Measurements from ENCODE around the gene DHRS2. TPM values are rescaled to one million over a fixed set of nuclear protein-coding genes. Genes with fewer than 3 reads are reported as not detected.

DHRS2 gene
- total and polyA plus RNA-seq, 2 of the 13 experiments (the other 11 are each of a cell fraction or from before 2014, with no cell fraction given), result 1,621 to 3,021 TPM

DNA sequence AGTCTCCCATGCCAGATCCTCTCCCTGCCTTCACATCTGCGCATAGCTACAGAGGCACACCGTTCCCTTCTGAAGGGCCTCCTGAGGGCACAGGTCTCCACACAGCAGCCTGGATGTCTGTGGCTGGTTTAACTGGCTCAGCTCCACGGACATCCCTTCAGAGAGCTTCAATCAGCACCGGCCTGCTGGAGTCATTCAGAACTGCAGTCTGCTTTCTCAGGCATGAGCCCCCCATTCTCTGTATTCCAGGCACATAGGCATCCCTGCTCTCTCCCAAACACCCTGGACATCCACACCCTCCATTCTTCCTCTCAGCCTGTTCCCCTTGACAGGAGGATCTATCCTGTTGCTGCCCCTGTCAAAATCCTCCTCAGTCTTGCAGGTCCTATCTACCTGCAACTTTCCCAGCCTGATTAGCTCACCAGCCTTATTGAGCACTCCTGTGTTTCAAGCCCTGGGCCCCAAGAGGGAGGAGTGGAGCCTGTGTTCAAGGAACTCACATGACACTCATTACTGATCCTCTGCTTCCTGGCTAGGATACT, 2.9 kb upstream of the DHRS2 start (continued):
- TF ChIP-seq, protein P1, sequence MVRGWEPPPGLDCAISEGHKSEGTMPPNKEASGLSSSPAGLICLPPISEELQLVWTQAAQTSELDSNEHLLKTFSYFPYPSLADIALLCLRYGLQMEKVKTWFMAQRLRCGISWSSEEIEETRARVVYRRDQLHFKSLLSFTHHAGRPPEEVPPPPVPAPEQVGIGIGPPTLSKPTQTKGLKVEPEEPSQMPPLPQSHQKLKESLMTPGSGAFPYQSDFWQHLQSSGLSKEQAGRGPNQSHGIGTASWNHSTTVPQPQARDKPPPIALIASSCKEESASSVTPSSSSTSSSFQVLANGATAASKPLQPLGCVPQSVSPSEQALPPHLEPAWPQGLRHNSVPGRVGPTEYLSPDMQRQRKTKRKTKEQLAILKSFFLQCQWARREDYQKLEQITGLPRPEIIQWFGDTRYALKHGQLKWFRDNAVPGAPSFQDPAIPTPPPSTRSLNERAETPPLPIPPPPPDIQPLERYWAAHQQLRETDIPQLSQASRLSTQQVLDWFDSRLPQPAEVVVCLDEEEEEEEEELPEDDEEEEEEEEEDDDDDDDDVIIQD (CRISPR knock-in tag; IDR thresholded peaks at IDR 0.05; ENCODE audit: low read depth), result peak; percentile 61
- TF ChIP-seq TARDBP (CRISPR knock-in tag; IDR thresholded peaks at IDR 0.05) (0 out of 2 replicates have a peak, but pooled peaks have one; percentile 57), FOXO1 (CRISPR knock-in tag; IDR thresholded peaks at IDR 0.05) (0 out of 2 replicates have a peak, but pooled peaks have one; percentile 32), ZNF570 (CRISPR knock-in tag; IDR thresholded peaks at IDR 0.05; ENCODE audit: borderline replicate concordance) (no peak), IKZF4 (CRISPR knock-in tag; IDR thresholded peaks at IDR 0.05; ENCODE audit: borderline replicate concordance, low read depth, not compliant biosample characterization) (peak; percentile 82), KLF6 (CRISPR knock-in tag; IDR thresholded peaks at IDR 0.05) (0 out of 2 replicates have a peak, but pooled peaks have one; percentile 3), CEBPB (IDR thresholded peaks at IDR 0.05; ENCODE audit: borderline replicate concordance, low read depth, low read length) (no peak), THYN1 (CRISPR knock-in tag; IDR thresholded peaks at IDR 0.05; ENCODE audit: borderline replicate concordance, low read depth) (peak; percentile 65; the same call in 1 of the 2 replicates), SMAD9 (CRISPR knock-in tag; IDR thresholded peaks at IDR 0.05) (peak; percentile 95)
- TF ChIP-seq, protein P2, sequence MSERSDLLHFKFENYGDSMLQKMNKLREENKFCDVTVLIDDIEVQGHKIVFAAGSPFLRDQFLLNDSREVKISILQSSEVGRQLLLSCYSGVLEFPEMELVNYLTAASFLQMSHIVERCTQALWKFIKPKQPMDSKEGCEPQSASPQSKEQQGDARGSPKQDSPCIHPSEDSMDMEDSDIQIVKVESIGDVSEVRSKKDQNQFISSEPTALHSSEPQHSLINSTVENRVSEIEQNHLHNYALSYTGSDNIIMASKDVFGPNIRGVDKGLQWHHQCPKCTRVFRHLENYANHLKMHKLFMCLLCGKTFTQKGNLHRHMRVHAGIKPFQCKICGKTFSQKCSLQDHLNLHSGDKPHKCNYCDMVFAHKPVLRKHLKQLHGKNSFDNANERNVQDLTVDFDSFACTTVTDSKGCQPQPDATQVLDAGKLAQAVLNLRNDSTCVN (CRISPR knock-in tag; IDR thresholded peaks at IDR 0.05; ENCODE audit: borderline replicate concordance), result peak; percentile 50; the same call in 1 of the 2 replicates
- TF ChIP-seq, protein P3, sequence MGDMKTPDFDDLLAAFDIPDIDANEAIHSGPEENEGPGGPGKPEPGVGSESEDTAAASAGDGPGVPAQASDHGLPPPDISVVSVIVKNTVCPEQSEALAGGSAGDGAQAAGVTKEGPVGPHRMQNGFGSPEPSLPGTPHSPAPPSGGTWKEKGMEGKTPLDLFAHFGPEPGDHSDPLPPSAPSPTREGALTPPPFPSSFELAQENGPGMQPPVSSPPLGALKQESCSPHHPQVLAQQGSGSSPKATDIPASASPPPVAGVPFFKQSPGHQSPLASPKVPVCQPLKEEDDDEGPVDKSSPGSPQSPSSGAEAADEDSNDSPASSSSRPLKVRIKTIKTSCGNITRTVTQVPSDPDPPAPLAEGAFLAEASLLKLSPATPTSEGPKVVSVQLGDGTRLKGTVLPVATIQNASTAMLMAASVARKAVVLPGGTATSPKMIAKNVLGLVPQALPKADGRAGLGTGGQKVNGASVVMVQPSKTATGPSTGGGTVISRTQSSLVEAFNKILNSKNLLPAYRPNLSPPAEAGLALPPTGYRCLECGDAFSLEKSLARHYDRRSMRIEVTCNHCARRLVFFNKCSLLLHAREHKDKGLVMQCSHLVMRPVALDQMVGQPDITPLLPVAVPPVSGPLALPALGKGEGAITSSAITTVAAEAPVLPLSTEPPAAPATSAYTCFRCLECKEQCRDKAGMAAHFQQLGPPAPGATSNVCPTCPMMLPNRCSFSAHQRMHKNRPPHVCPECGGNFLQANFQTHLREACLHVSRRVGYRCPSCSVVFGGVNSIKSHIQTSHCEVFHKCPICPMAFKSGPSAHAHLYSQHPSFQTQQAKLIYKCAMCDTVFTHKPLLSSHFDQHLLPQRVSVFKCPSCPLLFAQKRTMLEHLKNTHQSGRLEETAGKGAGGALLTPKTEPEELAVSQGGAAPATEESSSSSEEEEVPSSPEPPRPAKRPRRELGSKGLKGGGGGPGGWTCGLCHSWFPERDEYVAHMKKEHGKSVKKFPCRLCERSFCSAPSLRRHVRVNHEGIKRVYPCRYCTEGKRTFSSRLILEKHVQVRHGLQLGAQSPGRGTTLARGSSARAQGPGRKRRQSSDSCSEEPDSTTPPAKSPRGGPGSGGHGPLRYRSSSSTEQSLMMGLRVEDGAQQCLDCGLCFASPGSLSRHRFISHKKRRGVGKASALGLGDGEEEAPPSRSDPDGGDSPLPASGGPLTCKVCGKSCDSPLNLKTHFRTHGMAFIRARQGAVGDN (CRISPR knock-in tag; IDR thresholded peaks at IDR 0.05), result peak; percentile 74
- TF ChIP-seq, protein P4, sequence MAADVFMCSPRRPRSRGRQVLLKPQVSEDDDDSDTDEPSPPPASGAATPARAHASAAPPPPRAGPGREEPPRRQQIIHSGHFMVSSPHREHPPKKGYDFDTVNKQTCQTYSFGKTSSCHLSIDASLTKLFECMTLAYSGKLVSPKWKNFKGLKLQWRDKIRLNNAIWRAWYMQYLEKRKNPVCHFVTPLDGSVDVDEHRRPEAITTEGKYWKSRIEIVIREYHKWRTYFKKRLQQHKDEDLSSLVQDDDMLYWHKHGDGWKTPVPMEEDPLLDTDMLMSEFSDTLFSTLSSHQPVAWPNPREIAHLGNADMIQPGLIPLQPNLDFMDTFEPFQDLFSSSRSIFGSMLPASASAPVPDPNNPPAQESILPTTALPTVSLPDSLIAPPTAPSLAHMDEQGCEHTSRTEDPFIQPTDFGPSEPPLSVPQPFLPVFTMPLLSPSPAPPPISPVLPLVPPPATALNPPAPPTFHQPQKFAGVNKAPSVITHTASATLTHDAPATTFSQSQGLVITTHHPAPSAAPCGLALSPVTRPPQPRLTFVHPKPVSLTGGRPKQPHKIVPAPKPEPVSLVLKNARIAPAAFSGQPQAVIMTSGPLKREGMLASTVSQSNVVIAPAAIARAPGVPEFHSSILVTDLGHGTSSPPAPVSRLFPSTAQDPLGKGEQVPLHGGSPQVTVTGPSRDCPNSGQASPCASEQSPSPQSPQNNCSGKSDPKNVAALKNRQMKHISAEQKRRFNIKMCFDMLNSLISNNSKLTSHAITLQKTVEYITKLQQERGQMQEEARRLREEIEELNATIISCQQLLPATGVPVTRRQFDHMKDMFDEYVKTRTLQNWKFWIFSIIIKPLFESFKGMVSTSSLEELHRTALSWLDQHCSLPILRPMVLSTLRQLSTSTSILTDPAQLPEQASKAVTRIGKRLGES (CRISPR knock-in tag; IDR thresholded peaks at IDR 0.05; ENCODE audit: borderline replicate concordance), result no peak
- TF ChIP-seq, protein P5, sequence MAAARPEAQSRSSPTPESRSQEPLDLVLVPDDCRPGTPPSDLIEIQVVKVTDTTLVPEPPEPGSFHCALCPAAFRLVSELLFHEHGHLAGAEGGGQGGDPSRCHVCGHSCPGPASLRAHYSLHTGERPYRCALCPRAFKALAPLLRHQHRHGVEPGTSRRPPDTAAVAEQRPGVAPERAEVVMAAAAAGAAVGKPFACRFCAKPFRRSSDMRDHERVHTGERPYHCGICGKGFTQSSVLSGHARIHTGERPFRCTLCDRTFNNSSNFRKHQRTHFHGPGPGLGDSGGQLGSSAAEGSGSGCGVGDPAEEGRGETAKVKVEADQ (CRISPR knock-in tag; IDR thresholded peaks at IDR 0.05; ENCODE audit: borderline replicate concordance), result peak; percentile 77; the same call in 1 of the 2 replicates
- TF ChIP-seq, protein P6, sequence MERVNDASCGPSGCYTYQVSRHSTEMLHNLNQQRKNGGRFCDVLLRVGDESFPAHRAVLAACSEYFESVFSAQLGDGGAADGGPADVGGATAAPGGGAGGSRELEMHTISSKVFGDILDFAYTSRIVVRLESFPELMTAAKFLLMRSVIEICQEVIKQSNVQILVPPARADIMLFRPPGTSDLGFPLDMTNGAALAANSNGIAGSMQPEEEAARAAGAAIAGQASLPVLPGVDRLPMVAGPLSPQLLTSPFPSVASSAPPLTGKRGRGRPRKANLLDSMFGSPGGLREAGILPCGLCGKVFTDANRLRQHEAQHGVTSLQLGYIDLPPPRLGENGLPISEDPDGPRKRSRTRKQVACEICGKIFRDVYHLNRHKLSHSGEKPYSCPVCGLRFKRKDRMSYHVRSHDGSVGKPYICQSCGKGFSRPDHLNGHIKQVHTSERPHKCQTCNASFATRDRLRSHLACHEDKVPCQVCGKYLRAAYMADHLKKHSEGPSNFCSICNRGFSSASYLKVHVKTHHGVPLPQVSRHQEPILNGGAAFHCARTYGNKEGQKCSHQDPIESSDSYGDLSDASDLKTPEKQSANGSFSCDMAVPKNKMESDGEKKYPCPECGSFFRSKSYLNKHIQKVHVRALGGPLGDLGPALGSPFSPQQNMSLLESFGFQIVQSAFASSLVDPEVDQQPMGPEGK (CRISPR knock-in tag; IDR thresholded peaks at IDR 0.05), result peak; percentile 44

All from HepG2 (cell line).